NB4 (cell line): ENCODE data around the gene CPT1C.

Source experiments
- CTCF ChIP-seq: IDR thresholded peaks from one replicate; pipeline ENCODE4 v1.5.1; 2012; ENCODE audit warnings: low read depth, low read length
- MAX ChIP-seq: IDR thresholded peaks from 2 replicates; pipeline ENCODE4 v1.6.1; 2011; ENCODE audit warnings: low read depth, low read length
- POLR2A ChIP-seq: IDR thresholded peaks from 2 replicates; pipeline ENCODE4 v1.6.1; 2011; ENCODE audit warnings: mild to moderate bottlenecking; ENCODE audit not compliant: insufficient read length; ENCODE audit errors: extremely low read depth

GRCh38 chr19:49761249-49761624 lies 70.3 kb downstream of the CPT1C start:
- TF ChIP-seq CTCF (no peak), POLR2A (no peak), MAX (no peak)
